ENCODE results near the gene LHX4.

Gene LHX4

DNA sequence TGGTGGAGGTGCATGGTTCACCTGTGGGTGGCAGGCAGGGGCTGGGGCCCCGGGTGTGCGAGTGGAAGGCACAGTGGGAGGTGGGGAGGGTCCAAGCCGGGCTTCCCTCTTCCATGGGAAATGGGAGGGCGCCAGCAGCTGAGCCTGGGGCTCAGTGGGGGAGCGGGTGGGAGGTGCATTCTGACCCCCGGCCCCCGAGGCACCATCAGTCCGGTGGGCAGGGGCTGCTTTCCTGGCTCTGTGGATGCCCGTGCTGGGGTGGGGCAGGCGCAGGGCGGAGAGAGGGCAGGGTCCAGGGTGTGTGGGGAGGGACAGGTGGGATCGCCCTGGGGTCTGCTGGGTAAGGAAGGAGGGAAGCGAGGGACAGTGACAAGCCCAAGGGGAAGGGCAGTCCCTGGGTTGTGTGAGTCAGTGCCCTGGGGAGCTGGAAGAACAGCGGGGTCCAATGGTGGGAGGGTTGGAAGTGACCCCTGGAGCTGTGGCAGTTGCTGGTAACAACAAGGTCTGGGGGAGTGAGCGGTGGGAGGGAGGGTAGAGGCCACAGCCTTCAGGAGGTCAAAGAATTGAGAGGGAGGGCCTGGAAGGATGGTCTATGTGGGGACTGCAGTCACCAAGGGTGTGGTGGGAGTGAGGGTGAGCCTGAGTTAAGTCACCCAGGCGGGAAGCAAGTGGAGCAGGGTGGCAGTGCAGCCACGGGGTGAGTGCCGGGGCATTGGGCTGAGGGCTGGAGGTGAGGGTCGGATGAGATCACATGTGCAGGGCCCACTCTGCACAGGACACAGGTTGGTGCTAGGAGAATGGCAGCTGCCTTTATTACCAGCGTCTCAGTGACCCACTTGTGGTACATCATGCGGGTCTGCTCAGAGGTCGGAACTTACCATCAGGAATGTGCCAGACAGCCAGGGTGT, 29.6 kb downstream of the LHX4 start:
- no peak for DNase-seq
- Histone ChIP-seq H3K4me1 (peaks cover 6% of the 10 kb centered on the region), H3K9me3 (no peaks in the 10 kb centered on the region), H3K4me3 (ENCODE audit: low read depth, low read length) (no peak overlapping the region), H3K36me3 (no peaks in the 10 kb centered on the region), H3K27me3 (no peaks in the 10 kb centered on the region)
- TF ChIP-seq CTCF (IDR thresholded peaks at IDR 0.05; ENCODE audit: low read depth, low read length) = no peak

DNA sequence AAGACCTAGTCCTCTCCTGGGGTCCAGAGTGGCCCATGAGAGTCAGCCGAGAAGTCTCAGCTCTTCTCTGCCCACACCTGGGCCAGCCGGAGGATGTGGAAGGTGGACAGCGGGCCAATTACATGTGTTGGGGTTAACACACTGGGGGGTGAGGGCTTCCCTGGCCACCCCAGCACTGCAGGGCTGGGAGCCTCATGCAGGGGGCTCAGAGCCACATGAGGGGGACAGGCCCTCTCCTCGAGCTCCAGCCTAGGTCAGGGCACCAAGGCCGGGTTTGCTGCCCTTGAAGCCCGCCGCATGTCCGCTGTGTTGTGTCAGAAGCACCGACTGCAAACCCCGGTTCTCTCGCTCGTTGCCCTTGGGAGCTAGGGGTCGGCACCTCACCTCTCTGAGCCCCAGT, 30.5 kb downstream of the LHX4 start:
- H3K9me3 ChIP-seq = no peaks in the 10 kb centered on the region
- no peak for TF ChIP-seq CTCF (IDR thresholded peaks at IDR 0.05; ENCODE audit: low read depth, low read length)

GRCh38 chr1:180261030-180261429, 31.0 kb downstream of the LHX4 start:
- Histone ChIP-seq H3K4me3 (ENCODE audit: low read depth, low read length) (no peak overlapping the region), H3K27me3 (no peaks in the 10 kb centered on the region), H3K9me3 (no peaks in the 10 kb centered on the region), H3K4me1 (peaks cover 6% of the 10 kb centered on the region), H3K36me3 (no peaks in the 10 kb centered on the region)
- TF ChIP-seq CTCF (IDR thresholded peaks at IDR 0.05; ENCODE audit: low read depth, low read length) = no peak
- no peak for DNase-seq

More for the DNA sequence above, 30.5 kb downstream of the LHX4 start:
- Histone ChIP-seq H3K27me3 (no peaks in the 10 kb centered on the region), H3K4me3 (ENCODE audit: low read depth, low read length) (no peak overlapping the region), H3K36me3 (no peaks in the 10 kb centered on the region), H3K4me1 (peaks cover 6% of the 10 kb centered on the region)
- DNase-seq = no peak

- no peak for DNase-seq
- no peaks in the 10 kb centered on the region for H3K27me3 ChIP-seq
These were observed 31.6 kb downstream of the LHX4 start for GRCh38 chr1:180261524-180262155.

GRCh38 chr1:180262628-180263488, 32.8 kb downstream of the LHX4 start:
- Histone ChIP-seq H3K4me1 (peaks cover 6% of the 10 kb centered on the region), H3K27me3 (no peaks in the 10 kb centered on the region), H3K4me3 (ENCODE audit: low read depth, low read length) (no peak overlapping the region), H3K9me3 (no peaks in the 10 kb centered on the region), H3K36me3 (no peaks in the 10 kb centered on the region)
- no peak for TF ChIP-seq CTCF (IDR thresholded peaks at IDR 0.05; ENCODE audit: low read depth, low read length)
- DNase-seq = no peak

More at GRCh38 chr1:180261524-180262155, 31.6 kb downstream of the LHX4 start:
- Histone ChIP-seq H3K9me3 (no peaks in the 10 kb centered on the region), H3K36me3 (no peaks in the 10 kb centered on the region), H3K4me3 (ENCODE audit: low read depth, low read length) (no peak overlapping the region), H3K4me1 (peaks cover 6% of the 10 kb centered on the region)
- no peak for TF ChIP-seq CTCF (IDR thresholded peaks at IDR 0.05; ENCODE audit: low read depth, low read length)

Data from BE2C (cell line).